Activated naive CD8-positive, alpha-beta T cell (primary cell): ENCODE results near the gene REEP3.

Source experiments
- H3K27ac Mint-ChIP-seq: one replicate; pipeline ENCODE4 v1.8.0; 2021; ENCODE audit warnings: mixed read lengths
- H3K27me3 Mint-ChIP-seq: one replicate; pipeline ENCODE4 v1.8.0; 2021; ENCODE audit warnings: mixed read lengths
- H3K36me3 Mint-ChIP-seq: one replicate; pipeline ENCODE4 v1.8.0; 2021; ENCODE audit warnings: mixed read lengths
- H3K4me1 Mint-ChIP-seq: one replicate; pipeline ENCODE4 v1.8.0; 2021; ENCODE audit warnings: low read depth, mixed read lengths
- H3K4me3 Mint-ChIP-seq: one replicate; pipeline ENCODE4 v1.8.0; 2021; ENCODE audit warnings: mild to moderate bottlenecking, mixed read lengths
- H3K9me3 Mint-ChIP-seq: one replicate; pipeline ENCODE4 v1.8.0; 2021; ENCODE audit warnings: low read depth, mixed read lengths

REEP3 gene

DNA sequence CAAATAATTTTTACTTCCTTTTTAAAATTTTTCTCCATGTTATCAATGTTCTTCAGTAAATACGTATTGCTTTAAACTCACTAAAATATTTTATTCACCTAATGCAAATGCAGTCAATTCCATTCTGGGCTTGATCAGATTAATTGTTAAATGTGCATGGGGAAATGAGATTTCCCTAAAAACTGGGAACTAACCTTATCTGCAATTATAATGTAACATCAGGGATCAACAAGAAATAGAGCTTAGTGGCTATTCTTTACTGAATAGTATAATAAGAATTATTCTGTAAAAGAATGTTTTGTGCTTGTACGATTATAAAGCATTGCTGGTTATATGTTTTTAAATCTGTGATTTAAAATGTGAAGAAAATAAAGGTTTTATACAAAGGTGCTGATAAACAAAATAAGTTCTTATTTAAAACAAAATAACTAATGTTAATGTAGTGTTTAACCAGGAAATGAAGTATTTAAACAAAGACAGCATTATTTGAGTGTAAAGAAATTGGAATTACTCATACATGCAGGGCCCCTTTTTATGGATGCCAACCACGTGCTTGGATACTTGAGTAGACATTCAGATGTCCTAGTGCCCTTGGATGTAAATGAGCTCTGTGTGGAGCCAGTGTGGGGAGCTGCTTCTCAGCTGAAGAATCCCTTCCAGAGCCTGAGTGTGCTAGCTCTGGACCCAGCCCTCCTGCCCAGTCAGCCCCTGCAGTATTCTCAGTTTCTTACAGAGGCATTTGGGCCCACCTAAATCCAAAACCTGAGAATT lies 84.2 kb downstream of the REEP3 start:
- Mint-ChIP-seq H3K27me3 (no peaks in the 10 kb centered on the region), H3K27ac (no peak overlapping the region), H3K4me1 (peaks cover 3% of the 10 kb centered on the region), H3K9me3 (no peaks in the 10 kb centered on the region), H3K36me3 (peaks cover 6% of the 10 kb centered on the region), H3K4me3 (no peak overlapping the region)

DNA sequence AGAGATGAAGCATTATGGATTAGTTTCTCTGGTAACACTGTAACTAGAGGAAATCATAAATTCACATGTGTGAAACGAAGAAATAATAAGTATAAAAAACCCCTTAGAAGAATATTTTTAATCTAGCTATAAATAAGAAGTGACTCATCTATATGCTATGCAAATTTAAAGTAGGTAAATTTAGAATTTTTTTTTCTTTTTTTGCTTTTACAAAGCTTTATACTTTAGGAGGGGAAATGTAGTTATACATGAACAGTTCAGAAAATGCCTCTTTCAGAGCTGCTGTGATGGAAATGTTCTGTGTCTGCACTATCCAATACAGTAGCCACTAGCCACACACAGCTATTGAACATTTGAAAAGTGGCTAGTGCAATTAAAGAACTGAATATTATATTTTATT lies 87.3 kb downstream of the REEP3 start:
- Mint-ChIP-seq H3K9me3 (no peaks in the 10 kb centered on the region), H3K4me1 (peaks cover 9% of the 10 kb centered on the region), H3K4me3 (no peak overlapping the region), H3K36me3 (no peaks in the 10 kb centered on the region), H3K27me3 (no peaks in the 10 kb centered on the region), H3K27ac (no peak overlapping the region)

GRCh38 chr10:63611078-63611477 lies 89.9 kb downstream of the REEP3 start:
- no peaks in the 10 kb centered on the region for H3K9me3 Mint-ChIP-seq
- H3K4me3 Mint-ChIP-seq: no peak overlapping the region
- peaks cover 9% of the 10 kb centered on the region for H3K4me1 Mint-ChIP-seq
- peak overlapping the region; percentile 73 for H3K27ac Mint-ChIP-seq
- no peaks in the 10 kb centered on the region for H3K27me3 Mint-ChIP-seq
- no peaks in the 10 kb centered on the region for H3K36me3 Mint-ChIP-seq

DNA sequence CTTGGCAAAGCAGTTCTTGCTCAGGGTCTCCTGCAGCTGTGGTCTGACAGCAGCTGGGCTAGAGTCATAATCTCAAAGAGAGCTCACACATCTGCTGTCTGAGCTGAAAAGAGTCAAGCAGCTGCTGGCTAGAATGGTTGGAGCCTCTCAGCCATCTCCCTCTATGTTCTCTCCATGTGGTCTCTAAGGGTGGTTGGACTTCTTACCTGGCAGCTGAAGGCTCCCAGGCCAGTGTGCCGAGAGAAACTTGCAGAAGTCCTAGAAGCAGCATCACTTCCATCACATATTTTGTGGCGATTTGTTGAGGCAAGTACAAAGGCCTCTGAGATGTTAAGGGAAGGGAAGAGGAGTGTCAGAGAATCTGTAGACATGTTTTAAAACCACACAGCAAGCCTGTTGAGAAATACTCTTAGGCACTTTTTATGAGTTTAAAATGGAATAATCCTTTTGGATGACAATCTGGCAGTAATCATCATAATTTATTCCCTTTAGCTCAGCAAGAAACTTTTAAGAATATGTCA lies 93.2 kb downstream of the REEP3 start:
- no peak overlapping the region for H3K4me3 Mint-ChIP-seq
- H3K9me3 Mint-ChIP-seq: no peaks in the 10 kb centered on the region
- no peaks in the 10 kb centered on the region for H3K27me3 Mint-ChIP-seq
- H3K4me1 Mint-ChIP-seq: peaks cover 8% of the 10 kb centered on the region
- H3K36me3 Mint-ChIP-seq: peaks cover 4% of the 10 kb centered on the region
- no peak overlapping the region for H3K27ac Mint-ChIP-seq

DNA sequence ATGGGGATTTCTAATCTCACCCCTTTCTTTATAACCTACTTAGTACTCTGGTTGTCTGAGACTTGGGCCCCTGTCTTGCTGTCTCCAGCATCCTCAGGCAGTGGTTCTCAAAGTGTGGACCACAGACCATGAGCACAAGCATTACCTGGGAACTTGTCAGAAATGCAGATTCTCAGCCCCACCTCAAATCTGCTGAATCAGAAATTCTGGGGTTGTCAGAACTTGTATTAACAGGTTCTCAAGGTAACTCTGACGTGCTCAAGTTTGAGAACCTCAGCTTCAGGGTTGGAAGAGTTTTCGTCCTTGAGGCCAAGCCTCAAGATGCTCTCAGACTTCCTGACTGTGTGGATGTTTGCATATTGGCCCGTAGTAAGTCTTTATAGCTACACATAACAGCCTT lies 97.4 kb downstream of the REEP3 start:
- H3K9me3 Mint-ChIP-seq: no peaks in the 10 kb centered on the region
- H3K27ac Mint-ChIP-seq: no peak overlapping the region
- peaks cover 6% of the 10 kb centered on the region for H3K36me3 Mint-ChIP-seq
- H3K4me3 Mint-ChIP-seq: no peak overlapping the region
- H3K4me1 Mint-ChIP-seq: no peaks in the 10 kb centered on the region
- no peaks in the 10 kb centered on the region for H3K27me3 Mint-ChIP-seq

GRCh38 chr10:63619426-63619825 lies 98.2 kb downstream of the REEP3 start:
- no peaks in the 10 kb centered on the region for H3K4me1 Mint-ChIP-seq
- H3K27ac Mint-ChIP-seq: no peak overlapping the region
- no peaks in the 10 kb centered on the region for H3K9me3 Mint-ChIP-seq
- H3K36me3 Mint-ChIP-seq: peaks cover 6% of the 10 kb centered on the region
- H3K4me3 Mint-ChIP-seq: no peak overlapping the region
- no peaks in the 10 kb centered on the region for H3K27me3 Mint-ChIP-seq

GRCh38 chr10:63622097-63622496 lies 100.9 kb downstream of the REEP3 start:
- H3K4me3 Mint-ChIP-seq: no peak overlapping the region
- no peaks in the 10 kb centered on the region for H3K9me3 Mint-ChIP-seq
- no peaks in the 10 kb centered on the region for H3K27me3 Mint-ChIP-seq
- peaks cover 6% of the 10 kb centered on the region for H3K36me3 Mint-ChIP-seq
- no peaks in the 10 kb centered on the region for H3K4me1 Mint-ChIP-seq
- no peak overlapping the region for H3K27ac Mint-ChIP-seq

DNA sequence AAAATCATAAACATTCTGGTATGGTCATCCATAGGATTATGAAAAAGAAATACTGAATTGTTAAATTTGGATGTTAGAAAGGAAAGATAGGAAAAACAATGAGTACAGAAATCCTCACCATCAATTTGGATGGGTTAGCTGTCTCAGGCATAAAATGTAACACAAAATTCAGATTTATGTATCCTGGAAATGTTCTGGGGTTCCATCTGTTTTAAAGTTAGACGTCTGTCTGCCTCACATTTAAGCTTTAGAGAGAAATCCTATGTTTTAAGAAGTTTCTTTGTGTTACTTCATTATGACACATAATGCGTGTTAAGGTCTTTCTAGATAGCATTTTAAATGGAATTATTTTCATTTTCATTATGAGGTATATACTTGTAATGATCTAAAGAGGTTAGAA lies 103.5 kb downstream of the REEP3 start:
- H3K9me3 Mint-ChIP-seq: no peaks in the 10 kb centered on the region
- no peaks in the 10 kb centered on the region for H3K36me3 Mint-ChIP-seq
- H3K27me3 Mint-ChIP-seq: no peaks in the 10 kb centered on the region
- no peak overlapping the region for H3K27ac Mint-ChIP-seq
- peaks cover 19% of the 10 kb centered on the region for H3K4me1 Mint-ChIP-seq
- H3K4me3 Mint-ChIP-seq: no peak overlapping the region

GRCh38 chr10:63627396-63627795 lies 106.2 kb downstream of the REEP3 start:
- H3K27ac Mint-ChIP-seq: no peak overlapping the region
- H3K4me3 Mint-ChIP-seq: peak overlapping the region; percentile 44
- H3K27me3 Mint-ChIP-seq: no peaks in the 10 kb centered on the region
- H3K9me3 Mint-ChIP-seq: no peaks in the 10 kb centered on the region
- peaks cover 25% of the 10 kb centered on the region for H3K4me1 Mint-ChIP-seq
- no peaks in the 10 kb centered on the region for H3K36me3 Mint-ChIP-seq

DNA sequence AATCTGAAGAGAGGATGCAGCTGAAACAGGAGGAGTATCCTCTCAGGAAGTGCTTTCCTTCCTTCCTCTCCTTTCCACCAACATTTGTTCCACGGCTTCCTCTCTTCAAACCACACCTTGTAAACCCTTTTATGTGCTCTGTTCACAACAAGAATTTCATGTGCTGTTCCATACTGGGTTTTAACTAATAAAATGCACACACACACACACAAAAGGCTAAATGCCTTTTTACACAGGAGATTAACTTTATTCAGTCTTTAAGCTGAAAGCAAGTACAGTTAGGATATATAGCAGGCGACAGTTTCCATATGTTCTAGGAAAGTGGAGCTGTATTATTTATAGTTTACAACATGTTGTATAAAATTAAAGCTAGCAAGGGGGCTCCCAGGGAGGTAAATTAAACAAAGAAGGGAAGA lies 106.7 kb downstream of the REEP3 start:
- Mint-ChIP-seq H3K36me3 (no peaks in the 10 kb centered on the region), H3K27ac (no peak overlapping the region), H3K4me3 (peak overlapping the region; percentile 44)

DNA sequence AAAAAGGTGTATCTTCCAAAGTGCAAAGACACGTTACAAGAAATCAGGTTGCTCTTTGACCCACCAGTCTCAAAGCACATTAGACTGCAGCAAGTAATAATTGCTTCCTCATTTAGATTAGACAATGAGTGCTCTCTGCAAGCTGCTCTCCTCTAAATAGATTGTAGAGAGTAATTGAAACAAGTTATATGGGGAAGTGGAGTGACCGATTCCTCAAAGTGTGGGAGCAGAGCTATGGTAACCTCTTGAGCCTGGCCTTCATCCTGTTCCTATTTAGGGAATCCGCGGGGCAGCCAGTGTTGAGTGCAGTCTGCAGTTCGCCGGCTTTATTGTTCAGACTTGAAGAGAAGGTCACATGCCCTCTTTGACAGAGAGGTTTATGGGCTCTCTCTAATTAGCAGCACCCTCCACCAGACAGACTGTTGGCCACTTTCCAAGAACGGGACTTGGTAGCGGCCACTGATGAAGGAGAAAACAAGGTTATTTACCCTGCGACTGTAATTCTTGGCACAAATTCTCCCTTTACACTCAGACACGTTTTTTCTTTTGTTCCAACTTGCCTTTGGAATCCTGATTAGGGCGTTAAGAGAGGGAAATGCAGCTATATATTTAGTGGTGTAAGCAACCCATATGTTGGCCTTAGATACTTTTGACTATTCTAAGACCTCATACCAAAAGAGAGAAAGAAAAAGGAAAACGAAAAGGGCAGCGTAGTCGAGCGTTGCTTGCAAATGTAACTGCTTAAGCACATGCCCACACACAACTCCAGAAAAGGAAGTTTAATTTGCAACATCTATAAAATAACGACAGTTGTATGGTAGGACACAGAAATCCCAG lies 107.5 kb downstream of the REEP3 start:
- peaks cover 25% of the 10 kb centered on the region for H3K4me1 Mint-ChIP-seq
- H3K4me3 Mint-ChIP-seq: peak overlapping the region; percentile 90
- H3K9me3 Mint-ChIP-seq: no peaks in the 10 kb centered on the region
- no peaks in the 10 kb centered on the region for H3K27me3 Mint-ChIP-seq
- H3K36me3 Mint-ChIP-seq: no peaks in the 10 kb centered on the region
- peak overlapping the region; percentile 36 for H3K27ac Mint-ChIP-seq

More for the DNA sequence above, 106.7 kb downstream of the REEP3 start:
- H3K4me1 Mint-ChIP-seq: peaks cover 25% of the 10 kb centered on the region
- H3K9me3 Mint-ChIP-seq: no peaks in the 10 kb centered on the region
- no peaks in the 10 kb centered on the region for H3K27me3 Mint-ChIP-seq

- Mint-ChIP-seq H3K27ac (peak overlapping the region; percentile 65), H3K9me3 (no peaks in the 10 kb centered on the region), H3K36me3 (no peaks in the 10 kb centered on the region), H3K27me3 (no peaks in the 10 kb centered on the region), H3K4me1 (peaks cover 25% of the 10 kb centered on the region), H3K4me3 (peak overlapping the region; percentile 90)
These were observed 108.3 kb downstream of the REEP3 start for GRCh38 chr10:63629363-63630084.

DNA sequence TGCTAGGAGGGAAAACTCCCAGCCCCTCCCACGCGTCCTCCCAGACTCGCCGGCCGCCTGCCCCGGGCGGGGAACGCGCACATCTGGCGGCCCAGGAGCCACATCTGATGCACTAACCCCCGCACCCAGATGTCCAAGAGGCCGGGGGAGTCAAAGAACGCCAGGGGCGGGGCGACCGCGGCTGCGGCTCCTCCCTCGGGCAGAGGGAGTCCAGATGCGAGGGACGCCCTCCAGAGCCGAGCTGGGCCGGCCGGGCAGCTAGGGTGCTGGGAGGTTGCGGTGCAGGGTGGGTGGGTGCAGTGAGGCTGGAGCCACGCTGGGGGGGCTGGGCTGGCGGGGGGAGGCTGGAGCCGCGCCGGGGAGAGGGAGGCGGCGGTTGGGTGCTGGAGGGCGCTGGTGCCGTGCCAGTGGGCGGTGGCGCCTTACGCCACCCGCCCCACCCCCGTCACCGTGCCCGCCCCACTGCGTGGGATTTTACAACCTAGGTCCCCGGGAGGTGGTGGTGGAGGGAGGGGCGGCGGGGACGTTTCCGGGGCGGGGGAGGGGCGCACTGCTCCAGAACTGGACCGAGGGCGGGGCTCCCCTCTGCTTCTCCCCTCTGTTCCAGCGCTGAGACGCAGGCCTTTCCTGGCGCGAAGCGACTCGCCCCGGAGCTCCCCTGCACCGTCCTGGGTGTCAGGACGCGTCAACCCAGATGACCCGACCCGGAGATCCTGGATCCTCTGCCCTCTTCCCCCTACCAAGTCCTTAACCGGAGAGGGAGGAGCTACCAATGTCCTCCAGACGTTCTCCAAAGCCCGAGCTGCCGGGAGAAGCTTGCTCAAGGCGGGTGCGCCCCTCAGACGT lies 109.1 kb downstream of the REEP3 start:
- peak overlapping the region; percentile 90 for H3K4me3 Mint-ChIP-seq
- no peaks in the 10 kb centered on the region for H3K36me3 Mint-ChIP-seq
- peaks cover 25% of the 10 kb centered on the region for H3K4me1 Mint-ChIP-seq
- H3K27ac Mint-ChIP-seq: peak overlapping the region; percentile 75
- no peaks in the 10 kb centered on the region for H3K9me3 Mint-ChIP-seq
- no peaks in the 10 kb centered on the region for H3K27me3 Mint-ChIP-seq
